ENCODE measurements around the gene GALM. TPM values are rescaled to one million over a fixed set of nuclear protein-coding genes. Genes with fewer than 3 reads are reported as not detected.

The GALM gene
- total and polyA plus RNA-seq, 10 of the 15 experiments (the other 5 are each of a cell fraction or from before 2014, with no cell fraction given): 1.1 to 4.0 (median 1.7) TPM

DNA sequence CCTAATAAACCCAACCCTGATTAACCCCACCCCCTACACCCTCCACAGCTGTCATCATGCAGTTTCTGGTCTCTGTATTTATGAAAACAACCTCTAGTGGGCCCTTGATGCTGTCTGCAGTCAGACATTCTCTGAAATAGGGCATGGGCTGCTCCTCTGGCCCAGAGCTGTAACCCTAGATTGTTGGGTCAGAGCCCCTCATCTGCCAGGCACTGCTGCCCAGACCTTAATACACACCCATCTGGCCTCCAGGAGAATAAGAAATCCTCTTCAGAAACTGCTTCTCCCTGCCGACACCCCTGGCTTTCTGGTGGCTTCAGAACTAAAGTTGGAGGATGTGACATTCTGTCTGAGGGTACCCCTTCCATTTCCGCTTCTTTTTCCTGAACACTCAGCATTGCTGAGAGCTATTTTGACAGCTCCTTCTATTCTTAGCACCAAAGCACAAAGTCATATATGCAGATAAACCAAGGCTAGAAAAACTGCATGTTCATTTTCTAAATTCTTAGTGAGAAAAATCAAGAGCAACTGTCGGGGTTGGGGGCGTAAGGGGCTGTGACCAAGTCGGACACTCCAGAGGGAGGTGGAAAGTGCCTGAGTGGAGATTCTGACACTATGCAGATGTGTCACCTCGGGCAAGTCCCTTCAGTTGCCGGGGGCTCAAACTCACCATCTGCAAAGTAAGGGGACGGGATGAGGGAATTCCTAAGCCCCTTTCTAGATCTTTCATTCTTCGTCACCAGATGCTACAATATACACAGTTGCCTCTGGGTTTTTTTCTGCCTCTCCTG lies 56.6 kb downstream of the GALM start:
- Histone ChIP-seq H3K9ac (ENCODE audit: control insufficient read depth, insufficient read depth, low read length) (no peak overlapping the region), H3K79me2 (ENCODE audit: control insufficient read depth, insufficient read depth, low read length) (no peaks in the 10 kb centered on the region), H3K27me3 (replicated peaks in 1 of 2; ENCODE audit: control insufficient read depth in 2 of 2, insufficient read depth in 2 of 2, low read length in 1 of 2) (no peaks in the 10 kb centered on the region), H3K27ac (ENCODE audit: control insufficient read depth, insufficient read depth) (peak overlapping the region; percentile 52), H3K9me3 (replicated peaks; ENCODE audit: control insufficient read depth, insufficient read depth, low read length) (no peaks in the 10 kb centered on the region), H3K36me3 (ENCODE audit: control insufficient read depth in 2 of 2, insufficient read depth in 2 of 2, low read length in 1 of 2) (no peaks in the 10 kb centered on the region; a peak in 1 of 4 replicates), H3K4me2 (ENCODE audit: control insufficient read depth, insufficient read depth) (peak overlapping the region; percentile 78), H2AFZ (ENCODE audit: control insufficient read depth, low read depth, low read length) (no peak overlapping the region), H4K20me1 (ENCODE audit: control insufficient read depth, insufficient read depth) (no peaks in the 10 kb centered on the region), H3K4me1 (ENCODE audit: control insufficient read depth, insufficient read depth, low read length) (peaks cover 33% of the 10 kb centered on the region), H3K4me3 (peak overlapping the region; percentile 24)
- WGBS (ENCODE audit: insufficient coverage, insufficient replicate concordance, low lambda C conversion rate, missing lambda C conversion rate): 0% methylated on average over 9 of the region's 9 CpGs
- SMC1A ChIA-PET (ENCODE audit: uncharacterized antibody, unreplicated experiment): interaction anchor here (0.8 to 9.9 kb wide), 15 partner anchors 9 to 189 kb away, joined by 3 to 201 read pairs (median 7); partner anchors contain the start of gene GALM
- RAD21 ChIA-PET (ENCODE audit: unreplicated experiment): interaction anchor here (0.5 to 7.1 kb wide), 20 partner anchors 8 to 406 kb away, joined by 3 to 140 read pairs (median 4); partner anchors contain the start of genes HNRNPLL and SRSF7
- FAIRE-seq (no peak), ATAC-seq (peak; percentile 69), DNase-seq (ENCODE audit: low read depth, low spot score) (no peak)
- CTCF ChIA-PET: interaction anchor here (0.8 to 18.7 kb wide), 12 partner anchors 9 to 189 kb away, joined by 3 to 370 read pairs (median 5); partner anchors contain the start of gene HNRNPLL
- in situ Hi-C loops (cut with MboI): loop anchor here (5.0 kb wide), 1 partner anchor 115 kb away; no protein-coding TSS in a partner anchor
- POLR2A ChIA-PET: interaction anchor here (0.5 to 3.1 kb wide), 9 partner anchors 13 to 576 kb away, joined by 3 to 18 read pairs (median 4); partner anchors contain the start of gene HNRNPLL
- no TSS peak for BruUV-seq (replicated peaks)
- intact Hi-C loops (cut with micrococcal nuclease; ENCODE audit: unreplicated experiment): loop anchor here (1.0 kb wide), 1 partner anchor 119 kb away; no protein-coding TSS in a partner anchor
- TF ChIP-seq TAF1 (IDR thresholded peaks at IDR 0.05; ENCODE audit: borderline replicate concordance, low read depth, low read length) (no peak), SP1 (IDR thresholded peaks at IDR 0.05; ENCODE audit: low read depth, low read length) (no peak), CHD1 (IDR thresholded peaks at IDR 0.05; ENCODE audit: low read depth, low read length) (no peak), USF1 (IDR thresholded peaks at IDR 0.05; ENCODE audit: borderline replicate concordance, extremely low read length, insufficient read depth, low read depth, low read length) (no peak), ETV6 (conservative IDR thresholded peaks at IDR 0.05 in 1 of 2, IDR thresholded peaks at IDR 0.05 in 1 of 2; ENCODE audit: borderline replicate concordance in 1 of 2, low read depth in 1 of 2) (0 out of 4 replicates have a peak, but pooled peaks of 1 of the 2 experiments have one; percentile 2), RUNX3 (IDR thresholded peaks at IDR 0.05; ENCODE audit: low read length) (peak; percentile 42; the same call in 1 of the 2 replicates), IKZF2 (IDR thresholded peaks at IDR 0.05) (peak; percentile 27 to 49; a peak in 1 of 4 replicates), PML (IDR thresholded peaks at IDR 0.05; ENCODE audit: low read length) (peak; percentile 47; the same call in 1 of the 2 replicates), RELA (IDR thresholded peaks at IDR 0.05; ENCODE audit: borderline replicate concordance, partially characterized antibody) (peak; percentile 87), FOXM1 (IDR thresholded peaks at IDR 0.05; ENCODE audit: low read depth, low read length) (peak; percentile 70; the same call in 1 of the 2 replicates), SMAD5 (IDR thresholded peaks at IDR 0.05; ENCODE audit: low read depth) (no peak), EED (IDR thresholded peaks at IDR 0.05; ENCODE audit: low read depth) (peak; percentile 42), MTA3 (IDR thresholded peaks at IDR 0.05; ENCODE audit: borderline replicate concordance, low read length) (no peak), MYB (IDR thresholded peaks at IDR 0.05; ENCODE audit: borderline replicate concordance, low read depth, low read length) (no peak), CREM (IDR thresholded peaks at IDR 0.05; ENCODE audit: low read depth) (peak; percentile 17; the same call in 1 of the 2 replicates), TCF7 (IDR thresholded peaks at IDR 0.05; ENCODE audit: borderline replicate concordance) (no peak), FOS (IDR thresholded peaks at IDR 0.05; ENCODE audit: borderline replicate concordance, extremely low read depth, insufficient read length) (no peak), GABPA (IDR thresholded peaks at IDR 0.05; ENCODE audit: low read depth) (0 out of 2 replicates have a peak, but pooled peaks have one; percentile 14)
- TF ChIP-seq, protein P1, sequence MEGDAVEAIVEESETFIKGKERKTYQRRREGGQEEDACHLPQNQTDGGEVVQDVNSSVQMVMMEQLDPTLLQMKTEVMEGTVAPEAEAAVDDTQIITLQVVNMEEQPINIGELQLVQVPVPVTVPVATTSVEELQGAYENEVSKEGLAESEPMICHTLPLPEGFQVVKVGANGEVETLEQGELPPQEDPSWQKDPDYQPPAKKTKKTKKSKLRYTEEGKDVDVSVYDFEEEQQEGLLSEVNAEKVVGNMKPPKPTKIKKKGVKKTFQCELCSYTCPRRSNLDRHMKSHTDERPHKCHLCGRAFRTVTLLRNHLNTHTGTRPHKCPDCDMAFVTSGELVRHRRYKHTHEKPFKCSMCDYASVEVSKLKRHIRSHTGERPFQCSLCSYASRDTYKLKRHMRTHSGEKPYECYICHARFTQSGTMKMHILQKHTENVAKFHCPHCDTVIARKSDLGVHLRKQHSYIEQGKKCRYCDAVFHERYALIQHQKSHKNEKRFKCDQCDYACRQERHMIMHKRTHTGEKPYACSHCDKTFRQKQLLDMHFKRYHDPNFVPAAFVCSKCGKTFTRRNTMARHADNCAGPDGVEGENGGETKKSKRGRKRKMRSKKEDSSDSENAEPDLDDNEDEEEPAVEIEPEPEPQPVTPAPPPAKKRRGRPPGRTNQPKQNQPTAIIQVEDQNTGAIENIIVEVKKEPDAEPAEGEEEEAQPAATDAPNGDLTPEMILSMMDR (IDR thresholded peaks at IDR 0.05 in 2 of 3, conservative IDR thresholded peaks at IDR 0.05 in 1 of 3; ENCODE audit: control insufficient read depth in 2 of 3, extremely low read depth in 1 of 3, insufficient read depth in 1 of 3, low read depth in 3 of 3, low read length in 3 of 3): 0 out of 6 replicates have a peak, but pooled peaks of 1 of the 3 experiments have one; percentile 1
